Parathyroid adenoma (tissue), 2 donors: Measurements from ENCODE around the gene SURF4.

Experiments used
- H2AFZ ChIP-seq: fragments of 300-600 bp; sonication (generic); one replicate; pipeline ENCODE4 v1.7.0; 2017; ENCODE audit warnings: antibody characterized with exemption, mild to moderate bottlenecking
- H3K27ac ChIP-seq: fragments of 300-600 bp; sonication (generic); one replicate; pipeline ENCODE4 v1.7.0; 2017
- H3K27me3 ChIP-seq: fragments of 300-600 bp; sonication (generic); one replicate; pipeline ENCODE4 v1.7.0; 2017; ENCODE audit warnings: low read length; ENCODE audit not compliant: control insufficient read depth, insufficient read depth
- H3K36me3 ChIP-seq: fragments of 300-600 bp; sonication (generic); one replicate; pipeline ENCODE4 v1.7.0; 2017; ENCODE audit warnings: low read length; ENCODE audit not compliant: control insufficient read depth, insufficient read depth
- H3K4me1 ChIP-seq: fragments of 300-600 bp; sonication (generic); one replicate; pipeline ENCODE4 v1.7.0; 2017; ENCODE audit warnings: control low read depth
- H3K4me2 ChIP-seq: fragments of 300-600 bp; sonication (generic); one replicate; pipeline ENCODE4 v1.7.0; 2017; ENCODE audit warnings: low read length
- H3K4me3 ChIP-seq: fragments of 300-600 bp; sonication (generic); one replicate; pipeline ENCODE4 v1.7.0; 2017; ENCODE audit warnings: low read depth, low read length
- H3K79me2 ChIP-seq: fragments of 300-600 bp; sonication (generic); one replicate; pipeline ENCODE4 v1.7.0; 2017; ENCODE audit warnings: control low read depth
- H3K9ac ChIP-seq: fragments of 300-600 bp; sonication (generic); one replicate; pipeline ENCODE4 v1.7.0; 2017; ENCODE audit warnings: mild to moderate bottlenecking
- H3K9me3 ChIP-seq: fragments of 300-600 bp; sonication (generic); one replicate; pipeline ENCODE4 v1.7.0; 2017; ENCODE audit warnings: low read length; ENCODE audit not compliant: control insufficient read depth
- TF ChIP-seq, protein P1 (sequence below): fragments of 300-600 bp; sonication (generic); IDR thresholded peaks from one replicate; pipeline ENCODE4 v1.7.0; 2017; ENCODE audit warnings: antibody characterized with exemption, mild to moderate bottlenecking
- donor health status: primary hyperparathyroidism.

The SURF4 gene

DNA sequence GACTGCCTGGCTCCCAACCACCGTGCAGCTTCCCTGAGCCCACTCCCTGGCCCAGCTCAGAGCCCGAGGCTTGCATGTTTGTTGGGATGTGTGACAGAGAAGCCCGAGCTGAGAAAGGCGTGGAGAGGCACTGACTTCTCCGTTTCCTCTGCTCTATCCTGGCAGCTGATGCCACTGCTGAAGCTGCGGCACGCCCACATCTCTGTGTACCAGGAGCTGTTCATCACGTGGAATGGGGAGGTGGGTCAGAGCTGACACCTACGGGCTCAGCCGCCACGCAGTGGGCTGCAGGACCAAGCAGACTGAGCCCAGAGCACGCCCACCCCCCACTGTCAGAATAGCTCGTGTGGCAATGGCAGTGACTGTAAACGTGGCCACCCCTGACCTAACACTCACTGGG is 9.6 kb upstream of the SURF4 start:
- Histone ChIP-seq H3K79me2 (no peaks in the 10 kb centered on the region), H3K36me3 (no peaks in the 10 kb centered on the region), H3K4me3 (no peak overlapping the region), H3K27me3 (no peaks in the 10 kb centered on the region), H3K9me3 (no peaks in the 10 kb centered on the region), H3K4me1 (no peaks in the 10 kb centered on the region), H3K27ac (no peak overlapping the region), H2AFZ (no peak overlapping the region), H3K9ac (no peak overlapping the region), H3K4me2 (no peak overlapping the region)
- TF ChIP-seq, protein P1, sequence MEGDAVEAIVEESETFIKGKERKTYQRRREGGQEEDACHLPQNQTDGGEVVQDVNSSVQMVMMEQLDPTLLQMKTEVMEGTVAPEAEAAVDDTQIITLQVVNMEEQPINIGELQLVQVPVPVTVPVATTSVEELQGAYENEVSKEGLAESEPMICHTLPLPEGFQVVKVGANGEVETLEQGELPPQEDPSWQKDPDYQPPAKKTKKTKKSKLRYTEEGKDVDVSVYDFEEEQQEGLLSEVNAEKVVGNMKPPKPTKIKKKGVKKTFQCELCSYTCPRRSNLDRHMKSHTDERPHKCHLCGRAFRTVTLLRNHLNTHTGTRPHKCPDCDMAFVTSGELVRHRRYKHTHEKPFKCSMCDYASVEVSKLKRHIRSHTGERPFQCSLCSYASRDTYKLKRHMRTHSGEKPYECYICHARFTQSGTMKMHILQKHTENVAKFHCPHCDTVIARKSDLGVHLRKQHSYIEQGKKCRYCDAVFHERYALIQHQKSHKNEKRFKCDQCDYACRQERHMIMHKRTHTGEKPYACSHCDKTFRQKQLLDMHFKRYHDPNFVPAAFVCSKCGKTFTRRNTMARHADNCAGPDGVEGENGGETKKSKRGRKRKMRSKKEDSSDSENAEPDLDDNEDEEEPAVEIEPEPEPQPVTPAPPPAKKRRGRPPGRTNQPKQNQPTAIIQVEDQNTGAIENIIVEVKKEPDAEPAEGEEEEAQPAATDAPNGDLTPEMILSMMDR: no peak

DNA sequence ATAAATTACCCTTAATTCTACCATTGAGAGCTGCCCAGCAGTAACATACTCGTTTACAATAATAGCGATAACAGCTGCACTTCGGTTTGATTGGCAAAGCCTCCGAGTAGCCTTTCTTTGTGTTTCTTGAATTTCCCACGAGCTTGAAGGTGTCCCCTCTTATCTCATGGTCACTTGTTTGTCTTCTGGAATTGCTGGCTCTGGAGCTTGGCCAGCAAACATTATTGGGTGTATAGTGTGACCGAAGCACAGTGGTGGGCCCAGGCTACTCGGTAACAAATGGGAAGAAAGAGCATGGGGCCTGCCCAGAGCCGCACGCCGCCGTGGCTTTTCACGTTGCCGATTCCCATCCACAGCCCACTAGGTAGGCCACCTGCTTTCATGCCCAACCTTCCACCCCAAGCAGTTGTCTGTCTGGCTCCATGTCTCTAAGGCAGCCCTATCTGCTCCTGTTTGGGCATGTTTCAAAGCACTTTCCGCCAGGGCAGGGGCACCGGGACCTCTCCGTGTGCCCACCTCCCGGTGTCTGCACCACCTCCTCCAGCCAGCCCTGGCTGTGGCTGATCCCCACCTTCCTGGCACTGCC is 9.0 kb upstream of the SURF4 start:
- Histone ChIP-seq H3K27ac (no peak overlapping the region), H3K4me2 (no peak overlapping the region), H3K79me2 (no peaks in the 10 kb centered on the region), H3K4me1 (no peaks in the 10 kb centered on the region), H3K4me3 (no peak overlapping the region), H3K27me3 (no peaks in the 10 kb centered on the region), H3K9ac (no peak overlapping the region), H2AFZ (no peak overlapping the region), H3K9me3 (no peaks in the 10 kb centered on the region), H3K36me3 (no peaks in the 10 kb centered on the region)
- TF ChIP-seq, protein P1: no peak

DNA sequence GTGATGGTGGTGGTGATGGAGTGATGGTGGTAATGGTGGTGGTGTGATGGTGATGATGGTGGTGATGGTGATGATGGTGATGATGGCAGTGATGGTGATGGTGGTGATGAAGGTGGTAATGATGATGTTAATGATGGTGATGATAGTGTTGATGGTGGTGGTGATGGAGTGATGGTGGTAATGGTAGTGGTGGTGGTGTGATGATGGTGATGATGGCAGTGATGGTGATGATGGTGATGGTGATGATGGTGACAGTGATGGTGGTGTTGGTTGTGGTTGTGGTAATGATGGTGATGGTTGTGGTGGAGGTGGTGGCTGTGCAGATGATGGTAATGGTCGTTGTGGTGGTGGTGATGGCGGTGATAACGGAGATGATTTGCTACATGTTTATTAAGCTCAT is 7.6 kb upstream of the SURF4 start:
- no peaks in the 10 kb centered on the region for H3K27me3 ChIP-seq

DNA sequence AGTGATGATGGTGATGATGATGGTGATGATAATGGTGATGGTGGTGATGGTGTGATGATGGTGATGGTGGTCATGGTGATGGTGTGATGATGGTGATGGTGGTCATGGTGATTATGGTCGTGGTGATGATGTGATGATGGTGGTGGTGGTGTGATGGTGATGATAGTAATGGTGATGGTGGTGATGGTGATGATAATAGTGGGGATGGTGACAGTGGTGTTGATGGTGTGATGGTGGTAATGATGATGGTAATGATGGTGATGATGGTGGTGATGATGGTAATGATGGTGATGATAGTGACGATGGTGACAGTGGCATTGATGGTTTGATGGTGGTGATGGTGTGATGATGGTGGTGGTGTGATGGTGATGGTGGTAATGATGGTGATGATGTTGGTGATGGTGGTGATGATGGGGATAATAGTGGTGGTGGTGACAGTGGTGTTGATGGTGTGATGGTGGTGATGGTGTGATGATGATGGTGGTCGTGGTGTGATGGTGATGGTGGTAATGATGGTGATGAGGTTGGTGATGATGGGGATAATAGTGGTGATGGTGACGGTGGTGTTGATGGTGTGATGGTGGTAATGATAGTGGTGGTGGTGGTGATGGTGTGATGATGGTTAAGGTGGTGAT is 6.8 kb upstream of the SURF4 start:
- H3K27ac ChIP-seq: no peak overlapping the region

More for the DNA sequence above, 7.6 kb upstream of the SURF4 start:
- Histone ChIP-seq H3K9ac (no peak overlapping the region), H2AFZ (no peak overlapping the region), H3K36me3 (no peaks in the 10 kb centered on the region), H3K4me2 (no peak overlapping the region), H3K4me3 (no peak overlapping the region), H3K9me3 (no peaks in the 10 kb centered on the region), H3K4me1 (no peaks in the 10 kb centered on the region), H3K79me2 (no peaks in the 10 kb centered on the region), H3K27ac (no peak overlapping the region)
- TF ChIP-seq, protein P1: no peak

More for the DNA sequence above, 6.8 kb upstream of the SURF4 start:
- no peaks in the 10 kb centered on the region for H3K27me3 ChIP-seq
- H2AFZ ChIP-seq: no peak overlapping the region
- no peaks in the 10 kb centered on the region for H3K9me3 ChIP-seq
- no peaks in the 10 kb centered on the region for H3K4me1 ChIP-seq
- H3K36me3 ChIP-seq: no peaks in the 10 kb centered on the region
- no peaks in the 10 kb centered on the region for H3K79me2 ChIP-seq
- no peak overlapping the region for H3K4me2 ChIP-seq
- TF ChIP-seq, protein P1: no peak
- H3K9ac ChIP-seq: no peak overlapping the region
- H3K4me3 ChIP-seq: no peak overlapping the region
